CD4-positive, CD25-positive, alpha-beta regulatory T cell (primary cell): ENCODE data around the gene MGLL. TPM values are rescaled to one million over a fixed set of nuclear protein-coding genes. Genes with fewer than 3 reads are reported as not detected.

Source experiments
- ATAC-seq, 2 donors: fragments of 150-1000 bp; cut with Tn5 transposase; one replicate each; pipeline ENCODE4 v1.10.0; 2021; ENCODE audit warnings: low read depth in 2 of 2, moderate number of reproducible peaks in 2 of 2, moderate library complexity in 1 of 2
- DNase-seq, 3 donors: peaks; one replicate each; pipeline versions ENCODE4 v3.0.0 to v3.0.0-alpha.2; 2012 to 2022; ENCODE audit warnings: mixed read lengths in 1 of 3
- H3K27ac ChIP-seq: one replicate; pipeline ENCODE4 v1.7.0; 2013; ENCODE audit warnings: mild to moderate bottlenecking, low read length; ENCODE audit not compliant: insufficient read depth, poor library complexity, severe bottlenecking
- H3K27me3 ChIP-seq: one replicate; pipeline ENCODE4 v1.7.0; 2013; ENCODE audit warnings: low read length; ENCODE audit not compliant: control insufficient read depth, insufficient read depth
- H3K36me3 ChIP-seq: one replicate; pipeline ENCODE4 v1.7.0; 2013; ENCODE audit warnings: mild to moderate bottlenecking, low read length, moderate library complexity; ENCODE audit not compliant: control insufficient read depth, insufficient read depth
- H3K4me1 ChIP-seq: 2 replicates; pipeline ENCODE4 v1.7.0; 2013; ENCODE audit warnings: mild to moderate bottlenecking, low read length; ENCODE audit not compliant: insufficient read depth, control insufficient read depth, poor library complexity, severe bottlenecking
- H3K4me3 ChIP-seq: one replicate; pipeline ENCODE4 v1.7.0; 2013; ENCODE audit warnings: low read depth, mild to moderate bottlenecking, low read length, moderate library complexity
- H3K9me3 ChIP-seq, 2 experiments: 1 replicate in 1 of 2; 2 replicates in 1 of 2; pipeline ENCODE4 v1.7.0; 2013; ENCODE audit warnings: low read length in 2 of 2, mild to moderate bottlenecking in 1 of 2, moderate library complexity in 1 of 2; ENCODE audit not compliant: control insufficient read depth in 2 of 2
- H3K27ac Mint-ChIP-seq, 3 donors: one replicate each; pipeline ENCODE4 v1.8.0; 2020 to 2022; ENCODE audit warnings: mild to moderate bottlenecking in 3 of 3, mixed read lengths in 3 of 3, moderate library complexity in 2 of 3
- H3K27me3 Mint-ChIP-seq: one replicate; pipeline ENCODE4 v1.8.0; 2022; ENCODE audit warnings: mild to moderate bottlenecking, mixed read lengths
- H3K36me3 Mint-ChIP-seq: one replicate; pipeline ENCODE4 v1.8.0; 2020; ENCODE audit warnings: mixed read lengths
- H3K4me1 Mint-ChIP-seq, 4 donors: one replicate each; pipeline ENCODE4 v1.8.0; 2020 to 2022; ENCODE audit warnings: mixed read lengths in 4 of 4, mild to moderate bottlenecking in 1 of 4
- H3K4me3 Mint-ChIP-seq, 4 donors: one replicate each; pipeline ENCODE4 v1.8.0; 2020 to 2022; ENCODE audit warnings: mild to moderate bottlenecking in 4 of 4, mixed read lengths in 4 of 4, moderate library complexity in 3 of 4
- H3K9me3 Mint-ChIP-seq, 7 donors: one replicate each; pipeline ENCODE4 v1.8.0; 2020 to 2022; ENCODE audit warnings: mixed read lengths in 7 of 7, mild to moderate bottlenecking in 3 of 7, moderate library complexity in 2 of 7
- polyA plus RNA-seq, 4 donors: library from polyadenylated mRNA; unstranded; fragments of 300-500 nt; fragmentation: Illumina TruSeq; gene quantifications; one replicate each; pipeline ENCODE4 v1.2.3, GENCODE V29; 2021
- total RNA-seq: library from RNA; stranded (reverse); gene quantifications from one replicate; pipeline ENCODE4 v1.2.3, GENCODE V29; 2022

Gene MGLL
- total and polyA plus RNA-seq, 5 donors from 2014 or later: 0.06 to 1.7 (median 1.4) TPM; not detected in 2

- no peak for ATAC-seq
- Mint-ChIP-seq H3K9me3 (peaks cover 0 to 2% (median 0%) of the 10 kb centered on the region in 7 donors), H3K27ac (peak overlapping the region in 1 of 3 donors; percentile 46), H3K4me1 (peaks cover 0 to 5% (median under 1%) of the 10 kb centered on the region in 4 donors), H3K4me3 (no peak overlapping the region), H3K27me3 (no peaks in the 10 kb centered on the region), H3K36me3 (peaks cover 5% of the 10 kb centered on the region)
- Histone ChIP-seq H3K9me3 (no peaks in the 10 kb centered on the region), H3K36me3 (no peaks in the 10 kb centered on the region), H3K4me1 (no peaks in the 10 kb centered on the region), H3K27me3 (peaks cover 5% of the 10 kb centered on the region), H3K4me3 (no peak overlapping the region), H3K27ac (no peak overlapping the region)
- no peak for DNase-seq
Observed at GRCh38 chr3:127640042-127640355, 182.3 kb downstream of the MGLL start.

- peaks cover 0 to 2% (median 0%) of the 10 kb centered on the region in 7 donors for H3K9me3 Mint-ChIP-seq
Observed at GRCh38 chr3:127639173-127640041, 182.9 kb downstream of the MGLL start.

More at GRCh38 chr3:127639173-127640041, 182.9 kb downstream of the MGLL start:
- peaks cover 5% of the 10 kb centered on the region for H3K27me3 ChIP-seq
- no peaks in the 10 kb centered on the region for H3K4me1 ChIP-seq
- DNase-seq: no peak
- H3K36me3 ChIP-seq: no peaks in the 10 kb centered on the region
- no peaks in the 10 kb centered on the region for H3K9me3 ChIP-seq
- H3K4me3 ChIP-seq: no peak overlapping the region
- H3K27ac Mint-ChIP-seq: peak overlapping the region in 2 of 3 donors; percentile 26 to 46
- H3K27me3 Mint-ChIP-seq: no peaks in the 10 kb centered on the region
- peaks cover 0 to 5% (median under 1%) of the 10 kb centered on the region in 4 donors for H3K4me1 Mint-ChIP-seq
- H3K27ac ChIP-seq: no peak overlapping the region
- peaks cover 5% of the 10 kb centered on the region for H3K36me3 Mint-ChIP-seq
- no peak overlapping the region for H3K4me3 Mint-ChIP-seq
- no peak for ATAC-seq

Other genes starting within 250 kb of the MGLL start
- gene TPRA1, start 231.8 kb downstream of the MGLL start, total RNA-seq: 15.9 TPM
- gene TPRA1, start 231.8 kb downstream of the MGLL start, polyA plus RNA-seq: 10 to 100 TPM; 14.0 to 27.4 (median 24.5) TPM
- 15.7 TPM for gene MCM2, start 224.1 kb downstream of the MGLL start, total RNA-seq
- 10 to 100 TPM; 14.4 to 17.2 (median 16.2) TPM for gene MCM2, start 224.1 kb downstream of the MGLL start, polyA plus RNA-seq
- gene PODXL2, start 193.3 kb downstream of the MGLL start, total RNA-seq: 1.7 TPM
- gene PODXL2, start 193.3 kb downstream of the MGLL start, polyA plus RNA-seq: 1 to 10 TPM in 3 of 4 donors, under 1 TPM in 1; 0.87 to 3.1 (median 2.1) TPM
- 130 TPM for gene ABTB1, start 149.6 kb downstream of the MGLL start, total RNA-seq
- 100 to 1,000 TPM; 120 to 129 (median 121) TPM for gene ABTB1, start 149.6 kb downstream of the MGLL start, polyA plus RNA-seq
- gene KBTBD12, start 92.7 kb upstream of the MGLL start, total RNA-seq: not detected
- gene KBTBD12, start 92.7 kb upstream of the MGLL start, polyA plus RNA-seq: not detected
- 127 TPM for gene SEC61A1, start 229.9 kb upstream of the MGLL start, total RNA-seq
- 100 to 1,000 TPM; 112 to 125 (median 125) TPM for gene SEC61A1, start 229.9 kb upstream of the MGLL start, polyA plus RNA-seq